Endothelial cell of umbilical vein (primary cell): Measurements from ENCODE around the gene ZNF689. TPM values are rescaled to one million over a fixed set of nuclear protein-coding genes. Genes with fewer than 3 reads are reported as not detected.

Experiments used
- BruUV-seq: library from RNA; stranded (reverse); fragments of 400-500 nt; replicated peaks from 2 replicates; lab custom pipeline; 2021; lab: Mats Ljungman, UMichigan
- CTCF ChIA-PET: fragments of 300-600, 350-600 bp; sonication (Branson Sonifier 250); formaldehyde crosslinking; loops from one replicate; lab custom pipeline; 2021; ENCODE audit warnings: antibody characterized with exemption, inconsistent platforms; lab: Charles Lee
- POLR2A ChIA-PET: fragments of 300-600, 350-600 bp; sonication (Branson Sonifier 250); formaldehyde crosslinking; loops from one replicate; lab custom pipeline; 2021; ENCODE audit warnings: antibody characterized with exemption, inconsistent platforms; lab: Charles Lee
- DNase-seq: peaks from one replicate; pipeline ENCODE4 v3.0.0-alpha.2; 2011; ENCODE audit warnings: low read depth, low spot score
- FAIRE-seq: peaks from 2 replicates; lab custom pipeline; 2011; peaks lifted over from hg19 to GRCh38; lab: Jason Lieb, UNC
- H2AFZ ChIP-seq: 2 replicates; pipeline ENCODE4 v1.6.0; 2012; ENCODE audit warnings: low read depth, low read length, control low read depth, inconsistent platforms
- H3K27ac ChIP-seq: 2 replicates; pipeline ENCODE4 v1.5.1; 2011; ENCODE audit warnings: low read depth, mild to moderate bottlenecking, control low read depth, low read length, moderate library complexity; ENCODE audit not compliant: insufficient read depth
- H3K27me3 ChIP-seq, 2 experiments: 2 replicates each; pipeline versions ENCODE4 v1.6.0 to v1.6.1; 2011; ENCODE audit warnings: low read length in 2 of 2, mixed read lengths in 1 of 2; ENCODE audit not compliant: control insufficient read depth in 2 of 2, insufficient read depth in 2 of 2
- H3K36me3 ChIP-seq, 2 experiments: 2 replicates in 1 of 2; 3 replicates in 1 of 2; pipeline ENCODE4 v1.5.1; 2011; ENCODE audit warnings: low read length in 2 of 2, mild to moderate bottlenecking in 1 of 2, moderate library complexity in 1 of 2; ENCODE audit not compliant: control insufficient read depth in 2 of 2, insufficient read depth in 2 of 2; ENCODE audit errors: extremely low read depth in 1 of 2
- H3K4me1 ChIP-seq: 3 replicates; pipeline ENCODE4 v1.5.1; 2011; ENCODE audit warnings: mild to moderate bottlenecking, low read length; ENCODE audit not compliant: control insufficient read depth, insufficient read depth; ENCODE audit errors: extremely low read depth
- H3K4me2 ChIP-seq: 2 replicates; pipeline ENCODE4 v1.6.1; 2011; ENCODE audit warnings: low read length, control low read depth, mixed read lengths; ENCODE audit not compliant: insufficient read depth
- H3K4me3 ChIP-seq, 3 experiments: fragments of 200-600 bp in 1 of 3; sonication (generic), shearing (Covaris generic) in 1 of 3; replicated peaks in 1 of 3; 2 replicates each; pipeline ENCODE4 v1.5.1; 2011 to 2016; ENCODE audit warnings: control low read depth in 3 of 3, low read length in 3 of 3, mild to moderate bottlenecking in 2 of 3, inconsistent platforms in 1 of 3, low read depth in 1 of 3, moderate library complexity in 1 of 3; ENCODE audit not compliant: insufficient read depth in 1 of 3
- H3K79me2 ChIP-seq: 2 replicates; pipeline ENCODE4 v1.6.0; 2012; ENCODE audit warnings: low read length, inconsistent platforms; ENCODE audit not compliant: control insufficient read depth, insufficient read depth
- H3K9ac ChIP-seq: replicated peaks from 2 replicates; pipeline ENCODE3; 2011; ENCODE audit warnings: low read length, control low read depth; ENCODE audit not compliant: insufficient read depth; ENCODE audit errors: extremely low read depth
- H3K9me1 ChIP-seq: replicated peaks from 3 replicates; pipeline ENCODE4 v1.6.0; 2011; ENCODE audit warnings: mild to moderate bottlenecking, low read length; ENCODE audit not compliant: control insufficient read depth, insufficient read depth; ENCODE audit errors: extremely low read depth
- H3K9me3 ChIP-seq: replicated peaks from 2 replicates; pipeline ENCODE4 v1.5.1; 2012; ENCODE audit warnings: low read length, inconsistent platforms; ENCODE audit not compliant: control insufficient read depth, insufficient read depth
- H4K20me1 ChIP-seq: replicated peaks from 2 replicates; pipeline ENCODE3; 2011; ENCODE audit warnings: mild to moderate bottlenecking, low read length; ENCODE audit not compliant: control insufficient read depth, insufficient read depth; ENCODE audit errors: extremely low read depth
- CTCF ChIP-seq, 2 donors: IDR thresholded peaks; 1 replicate in 1 of 2; 2 replicates in 1 of 2; pipeline ENCODE4 v1.5.1; 2011; ENCODE audit warnings: low read length in 2 of 2, mild to moderate bottlenecking in 2 of 2, moderate library complexity in 2 of 2, control low read depth in 1 of 2, inconsistent platforms in 1 of 2, low read depth in 1 of 2; ENCODE audit not compliant: insufficient read depth in 1 of 2; ENCODE audit errors: extremely low read depth in 1 of 2
- FOS ChIP-seq: IDR thresholded peaks from 2 replicates; pipeline ENCODE4 v1.6.1; 2011; ENCODE audit warnings: mild to moderate bottlenecking, low read length, moderate library complexity, borderline replicate concordance; ENCODE audit not compliant: insufficient read depth
- GATA2 ChIP-seq: IDR thresholded peaks from 2 replicates; pipeline ENCODE4 v1.7.0; 2011; ENCODE audit warnings: low read depth, mild to moderate bottlenecking, moderate library complexity, mixed read lengths, low read length; ENCODE audit not compliant: insufficient read length, insufficient read depth
- JUN ChIP-seq: IDR thresholded peaks from 2 replicates; pipeline ENCODE4 v1.6.1; 2011; ENCODE audit warnings: borderline replicate concordance, low read depth; ENCODE audit not compliant: insufficient read length, insufficient read depth
- MAX ChIP-seq: IDR thresholded peaks from 2 replicates; pipeline ENCODE4 v1.6.1; 2011; ENCODE audit not compliant: insufficient read depth, insufficient read length
- MYC ChIP-seq: IDR thresholded peaks from one replicate; pipeline ENCODE4 v1.6.1; 2011; ENCODE audit warnings: mild to moderate bottlenecking, low read depth, low read length
- POLR2A ChIP-seq: IDR thresholded peaks from 2 replicates; pipeline ENCODE4 v1.6.1; 2012; ENCODE audit warnings: low read depth, mild to moderate bottlenecking, control low read depth, low read length
- POLR2AphosphoS5 ChIP-seq: IDR thresholded peaks from 2 replicates; pipeline ENCODE4 v1.6.1; 2012; ENCODE audit warnings: low read depth, mild to moderate bottlenecking, control low read depth, low read length, moderate library complexity; ENCODE audit not compliant: insufficient read depth
- dilution Hi-C: fragments of 300-500 bp; cut with MboI; formaldehyde crosslinking; loops from one replicate; pipeline ENCODE4 v1.15.0; 2019; ENCODE audit warnings: low sequenced_read_pairs; ENCODE audit not compliant: extremely low pct_ligation_motif_present
- intact Hi-C: fragments of 100-400 bp; cut with micrococcal nuclease; formaldehyde crosslinking; loops from one replicate; pipeline ENCODE4 v1.10.0; 2022
- polyA plus RNA-seq, 4 experiments: library from polyadenylated mRNA; depleted of rRNA in 3 of 4; stranded (reverse) in 3 of 4; unstranded in 1 of 4; fragments of >200 nt; gene quantifications; 2 replicates each; pipeline versions ENCODE4 v1.2.1 to v1.2.3, GENCODE V29; 2011 to 2012; ENCODE audit warnings: missing spikeins in 1 of 4
- total RNA-seq: library from RNA; stranded (reverse); gene quantifications from 2 replicates; pipeline ENCODE4 v1.2.3, GENCODE V29; 2021

The ZNF689 gene
- total and polyA plus RNA-seq, 2 donors (not counting 3 experiments of a cell fraction or from before 2014, with no cell fraction given), result 7.5 to 8.4 TPM

DNA sequence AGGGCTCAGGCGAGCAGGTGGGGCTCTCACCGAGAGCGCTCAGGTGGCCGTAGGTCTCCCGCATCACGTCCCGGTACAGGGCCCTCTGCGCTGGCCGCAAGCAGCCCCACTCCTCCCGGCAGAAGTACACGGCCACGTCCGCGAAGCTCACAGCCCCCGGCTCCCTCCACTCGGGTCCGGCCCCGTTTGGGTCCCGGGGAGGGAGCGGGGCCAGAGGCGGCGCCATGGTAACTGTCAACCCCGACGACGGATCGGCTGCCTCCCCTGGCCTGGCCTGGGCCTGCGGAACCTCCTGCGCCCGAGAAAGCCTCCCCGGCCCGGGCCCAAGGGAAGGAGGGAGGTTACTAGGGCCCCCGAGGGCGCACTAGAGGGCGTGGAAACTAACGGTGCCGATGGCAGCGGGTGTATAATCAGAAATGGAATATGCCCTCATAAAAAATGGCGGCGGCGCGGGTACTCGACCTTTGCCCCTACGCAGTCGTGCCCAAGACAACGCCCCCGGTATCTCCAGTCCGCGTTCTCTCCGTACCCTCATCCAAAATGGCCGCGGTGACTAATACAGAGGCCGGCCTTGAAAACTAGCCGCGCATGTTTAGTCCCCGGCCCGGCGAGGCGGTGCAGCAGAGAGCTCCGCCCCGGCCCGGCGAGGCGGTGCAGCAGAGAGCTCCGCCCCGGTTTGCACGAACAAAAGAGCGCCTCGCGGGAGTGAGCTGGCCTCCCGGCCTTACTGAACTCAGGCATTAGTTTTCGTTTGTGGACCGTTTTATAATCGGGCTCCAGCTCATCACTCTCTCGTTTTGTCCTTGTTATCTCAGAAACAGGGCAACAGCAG is 52.0 kb downstream of the ZNF689 start, which contains the start of gene ZNF764:
Gene ZNF764, minus strand, starts transcription at position 418 of the 832 bp plus-strand sequence. Its CDS starts 192 bp downstream, at position 226.
- Histone ChIP-seq H4K20me1 (no peaks in the 10 kb centered on the region), H3K4me3 (peak within 1 kb of the TSS; percentile 67 to 89 (median 75)), H3K27me3 (no peaks in the 10 kb centered on the region), H3K79me2 (peaks cover 23% of the 10 kb centered on the region), H3K27ac (peak within 1 kb of the TSS; percentile 83), H3K4me1 (peaks cover 12% of the 10 kb centered on the region), H3K36me3 (peaks cover 3 to 9% of the 10 kb centered on the region in 2 experiments), H2AFZ (peak within 1 kb of the TSS; percentile 68), H3K9me1 (no peaks in the 10 kb centered on the region), H3K9me3 (no peaks in the 10 kb centered on the region), H3K9ac (peak within 1 kb of the TSS; percentile 92), H3K4me2 (peak within 1 kb of the TSS; percentile 50)
- DNase-seq (peak; percentile 98), FAIRE-seq (peak; percentile 99)
- ChIA-PET POLR2A (interaction anchor here (0.6 to 2.2 kb wide), 6 partner anchors 13 to 128 kb away, joined by 3 to 13 read pairs (median 4); partner anchors contain the start of genes DCTPP1, ZNF688 and ZNF747), CTCF (interaction anchor here (0.8 to 2.6 kb wide), 11 partner anchors 12 to 149 kb away, joined by 3 to 27 read pairs (median 5); partner anchors contain the start of genes DCTPP1, ZNF688, ZNF689 and ZNF747)
- TF ChIP-seq POLR2A (peak; percentile 93), CTCF (IDR thresholded peaks at IDR 0.05; ENCODE audit: extremely low read depth in 1 of 2, insufficient read depth in 1 of 2, low read depth in 1 of 2, low read length in 2 of 2) (no peak), JUN (peak; percentile 28), FOS (peak; percentile 76), GATA2 (no peak), POLR2AphosphoS5 (peak; percentile 73), MYC (no peak), MAX (no peak)
- TSS peak; percentile 35 for BruUV-seq
- dilution Hi-C loops (no loop called here), intact Hi-C loops (loop anchor here (1.0 kb wide), 4 partner anchors 14 to 31 kb away; partner anchors contain the start of gene ZNF785)
